ENCODE results near the gene CYP4F22.

- TF ChIP-seq POLR2A (IDR thresholded peaks at IDR 0.05) (no peak), CTCF (IDR thresholded peaks at IDR 0.05) (no peak)
Observed at GRCh38 chr19:15576526-15577156, 68.3 kb downstream of the CYP4F22 start.
